ENCODE results near the gene DALRD3.

The DALRD3 gene

GRCh38 chr3:48974076-48974864 lies 44.1 kb downstream of the DALRD3 start:
- DNase-seq: no peak

- no peak for DNase-seq
Observed at GRCh38 chr3:48970586-48970985, 47.8 kb downstream of the DALRD3 start.

DNA sequence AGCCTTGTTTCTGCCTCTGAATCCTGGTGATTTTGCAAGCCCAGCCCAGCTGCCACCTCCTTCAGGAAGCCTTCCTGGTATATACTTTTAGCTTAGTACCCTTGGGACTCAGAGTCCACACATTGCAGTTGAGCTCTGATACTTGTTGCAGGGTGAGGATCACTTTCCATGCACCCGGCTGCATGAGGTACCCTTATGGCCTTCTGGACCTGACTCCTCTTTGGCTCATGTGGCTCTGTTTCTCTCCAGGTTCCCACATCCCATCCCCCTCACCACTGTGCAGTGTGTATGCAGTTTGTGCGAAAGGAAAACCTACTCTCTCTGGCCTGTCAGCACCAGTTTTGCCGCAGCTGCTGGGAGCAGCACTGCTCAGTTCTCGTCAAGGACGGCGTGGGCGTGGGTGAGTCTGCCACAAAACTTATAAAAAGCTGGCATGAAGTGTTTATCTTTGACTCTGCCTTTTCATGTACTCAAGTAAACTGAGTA lies 51.5 kb downstream of the DALRD3 start:
- DNase-seq: no peak

- DNase-seq: no peak
Observed at GRCh38 chr3:48966367-48966766, 52.0 kb downstream of the DALRD3 start.

Measured in T1000 (cell line).